Fibroblast of skin of right biceps (primary cell): ENCODE results near the gene COL4A4.
"Not testable (repeated sequence)": the region's sequence is repeated elsewhere in the genome, so short reads cannot be mapped to it uniquely, and the experiment has no call there.

Source experiments
- DNase-seq: peaks from one replicate; pipeline ENCODE4 v3.0.0-alpha.2; 2013

Gene COL4A4

DNA sequence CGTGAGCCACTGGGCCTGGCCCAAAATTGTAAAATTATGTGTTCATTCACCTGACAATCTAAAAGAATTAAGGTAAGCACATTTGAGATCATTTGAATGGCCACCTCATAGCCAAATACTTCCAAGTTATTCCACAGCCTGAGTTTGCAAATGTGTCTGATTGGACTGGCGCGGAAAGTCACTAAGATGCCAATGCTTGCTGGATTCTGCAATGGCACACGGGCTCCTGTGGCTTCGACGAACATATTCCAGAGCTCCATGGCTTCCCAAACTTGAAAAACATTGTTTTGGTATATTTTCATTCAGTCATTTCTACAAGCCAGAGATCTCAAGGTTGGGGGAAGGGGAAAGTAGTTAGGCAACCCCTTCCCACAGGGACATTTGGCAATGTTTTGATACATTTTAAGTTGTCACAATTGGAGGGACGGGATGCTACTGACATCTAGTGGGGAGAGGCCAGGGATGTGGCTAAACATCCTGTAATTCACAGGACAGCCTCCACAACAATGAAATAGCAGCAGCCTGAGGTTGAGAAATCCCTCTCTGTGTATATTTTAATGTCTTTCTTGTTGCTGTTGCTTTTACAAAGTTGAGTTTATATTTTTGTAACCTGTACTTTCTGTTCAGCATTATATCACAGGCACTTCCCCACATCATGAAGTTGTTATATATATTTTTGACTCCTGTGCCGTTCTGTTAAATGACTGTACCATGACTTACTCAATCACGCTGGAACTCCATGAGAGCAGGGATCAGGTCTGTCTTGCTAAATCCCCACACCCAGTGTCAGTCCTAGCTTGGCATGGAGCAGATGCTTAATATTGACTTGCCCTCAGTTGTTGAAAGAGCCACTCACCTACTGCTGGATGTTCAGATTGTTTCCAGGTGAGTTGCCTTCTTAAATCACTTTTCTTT, 56.9 kb downstream of the COL4A4 start:
- peak; percentile 64 for DNase-seq

DNA sequence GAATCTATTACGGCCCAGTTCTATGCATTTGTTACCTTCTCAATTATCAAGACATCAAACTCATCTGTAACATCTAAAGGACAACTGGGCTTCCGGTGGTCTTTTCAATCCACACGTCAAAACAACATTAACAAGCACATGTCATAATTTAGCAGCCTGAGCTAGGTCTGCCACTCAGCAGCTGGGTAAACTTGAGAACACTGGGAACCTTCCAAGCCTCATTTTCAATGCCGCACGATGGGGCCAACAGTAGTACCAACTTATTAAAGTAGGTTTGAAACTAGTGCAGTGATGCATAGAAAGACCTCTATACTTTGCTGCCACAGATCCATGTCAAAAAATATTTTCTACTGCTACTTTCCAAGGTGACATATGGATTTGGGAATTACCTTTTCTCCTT, 60.4 kb downstream of the COL4A4 start:
- no peak for DNase-seq

DNA sequence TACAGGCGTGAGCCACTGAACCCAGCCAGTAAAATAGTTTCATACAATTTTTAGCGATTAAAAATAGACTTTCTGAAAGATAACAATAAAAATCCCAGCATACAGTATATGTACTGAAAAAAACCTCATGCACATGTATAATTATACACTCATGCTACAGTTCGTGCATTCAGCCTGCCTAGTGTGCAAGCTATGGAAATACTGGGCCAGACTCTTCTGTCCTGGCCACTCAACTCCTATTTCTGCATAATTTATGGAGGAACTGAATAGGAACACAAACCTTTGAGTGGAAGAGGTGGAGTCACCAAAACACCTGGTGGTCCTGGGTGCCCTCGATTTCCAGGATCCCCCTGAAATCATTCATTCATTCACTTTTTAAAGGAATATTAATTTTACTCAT, 64.7 kb downstream of the COL4A4 start:
- no peak for DNase-seq

DNA sequence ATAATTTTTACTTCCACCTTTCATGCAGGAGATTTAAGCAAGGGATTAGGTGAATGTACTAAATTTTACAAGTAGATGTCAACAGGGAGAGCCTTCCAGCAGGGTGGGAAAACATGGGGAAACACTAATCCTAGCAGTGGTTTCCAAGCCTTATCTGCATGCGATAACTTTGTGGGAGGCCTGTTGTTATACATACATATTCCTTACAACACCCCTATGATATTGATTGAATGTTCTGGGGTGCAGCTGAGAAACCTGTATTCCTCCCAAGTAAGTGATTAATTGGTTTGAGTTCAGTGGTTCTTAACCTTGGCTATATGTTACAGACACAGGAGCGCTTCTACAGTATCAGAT, 65.9 kb downstream of the COL4A4 start:
- no peak for DNase-seq

DNA sequence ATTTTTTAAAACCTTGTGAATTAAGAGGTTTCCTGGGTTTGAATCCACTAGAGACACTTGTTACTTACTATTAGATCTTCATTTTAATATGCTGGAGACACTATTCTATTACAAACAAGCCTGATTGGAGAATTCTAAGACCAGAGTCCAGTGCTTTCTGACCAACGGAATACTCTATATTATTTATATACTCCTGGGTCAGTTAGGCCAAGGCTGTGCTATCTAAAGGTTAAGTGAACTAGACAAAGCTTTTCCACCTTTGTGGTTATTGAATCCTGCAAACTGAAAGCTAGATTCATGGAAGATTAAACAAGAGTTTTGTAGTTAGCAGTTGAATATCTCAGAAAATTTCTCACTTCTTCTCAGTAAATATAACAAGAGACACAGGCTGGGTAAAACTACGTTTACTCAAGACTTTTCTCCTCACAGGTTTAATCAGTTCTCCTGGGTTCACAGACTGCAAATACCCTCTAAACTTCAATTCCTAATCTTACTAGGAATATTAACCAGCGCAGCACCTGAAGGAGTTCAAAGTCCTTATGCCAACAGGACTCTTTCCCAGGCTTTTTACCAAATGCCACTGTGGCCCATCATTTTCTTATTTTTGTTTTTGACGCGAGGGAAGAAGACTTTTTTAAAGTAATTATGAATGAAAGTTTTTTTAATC, 66.4 kb downstream of the COL4A4 start:
- no peak for DNase-seq

DNA sequence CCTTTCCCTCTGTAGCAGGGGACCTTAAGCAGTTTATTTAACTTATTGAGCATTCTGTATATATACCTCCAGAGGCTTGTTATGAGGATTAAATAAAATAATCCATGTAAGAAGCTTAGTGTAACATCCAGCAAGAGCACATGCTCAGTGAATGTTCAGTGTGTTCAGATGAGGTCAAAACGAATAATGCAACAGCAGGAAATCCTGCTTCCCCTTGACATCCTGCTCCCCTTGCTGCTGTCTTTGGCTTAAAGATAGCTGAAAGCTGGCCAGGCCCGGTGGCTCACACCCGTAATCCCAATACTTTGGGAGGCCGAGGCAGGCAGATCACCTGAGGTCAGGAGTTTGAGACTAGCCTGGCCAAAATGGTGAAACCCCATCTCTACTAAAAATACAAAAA, 68.7 kb downstream of the COL4A4 start:
- no peak for DNase-seq

DNA sequence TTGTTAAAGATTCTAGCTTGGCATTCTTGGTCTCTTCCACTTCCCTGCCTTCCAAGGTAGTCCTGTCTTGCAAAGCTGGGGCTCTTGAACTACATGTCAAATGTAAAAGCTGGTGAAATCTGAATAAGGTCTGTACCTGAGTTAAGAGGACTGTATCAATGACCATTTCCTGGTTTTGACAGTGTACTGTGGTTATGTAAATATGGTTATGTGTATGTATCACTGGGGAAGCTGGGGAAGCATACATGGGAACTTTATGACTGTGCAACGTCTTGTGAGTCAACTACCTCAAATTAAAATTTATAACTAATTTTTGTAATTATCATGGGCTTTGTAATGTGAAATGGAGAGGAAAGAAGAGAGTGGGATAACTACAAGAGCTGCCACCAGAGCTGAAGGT, 81.7 kb downstream of the COL4A4 start:
- DNase-seq = no peak

DNA sequence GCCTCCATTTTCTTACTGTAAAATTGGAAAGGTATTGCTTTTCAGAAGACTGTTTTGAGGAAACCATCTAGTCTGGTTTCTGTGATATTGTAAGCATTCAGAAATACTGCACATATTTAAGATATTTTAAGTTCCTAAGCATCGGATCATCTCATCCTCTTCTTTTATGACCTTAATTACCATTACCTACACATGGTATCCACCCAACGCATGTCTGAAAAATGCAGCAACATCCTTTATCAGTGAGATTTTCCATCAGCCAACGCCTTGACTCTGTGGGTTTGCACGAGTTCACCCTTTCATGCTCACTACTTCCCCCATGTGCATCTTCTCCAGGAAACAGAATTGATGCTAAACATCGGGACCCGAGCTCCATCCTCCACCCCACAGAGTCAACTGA, 84.3 kb downstream of the COL4A4 start:
- peak; percentile 40 for DNase-seq

DNA sequence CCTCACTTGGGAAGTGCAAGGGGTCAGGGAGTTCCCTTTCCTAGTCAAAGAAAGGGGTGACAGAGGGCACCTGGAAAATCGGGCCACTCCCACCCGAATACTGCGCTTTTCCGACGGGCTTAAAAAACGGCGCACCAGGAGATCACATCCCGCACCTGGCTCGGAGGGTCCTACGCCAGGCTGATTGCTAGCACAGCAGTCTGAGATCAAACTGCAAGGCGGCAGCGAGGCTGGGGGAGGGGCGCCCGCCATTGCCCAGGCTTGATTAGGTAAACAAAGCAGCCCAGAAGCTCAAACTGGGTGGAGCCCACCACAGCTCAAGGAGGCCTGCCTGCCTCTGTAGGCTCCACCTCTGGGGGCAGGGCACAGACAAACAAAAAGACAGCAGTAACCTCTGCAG, 98.9 kb downstream of the COL4A4 start:
- DNase-seq = not testable (repeated sequence)

DNA sequence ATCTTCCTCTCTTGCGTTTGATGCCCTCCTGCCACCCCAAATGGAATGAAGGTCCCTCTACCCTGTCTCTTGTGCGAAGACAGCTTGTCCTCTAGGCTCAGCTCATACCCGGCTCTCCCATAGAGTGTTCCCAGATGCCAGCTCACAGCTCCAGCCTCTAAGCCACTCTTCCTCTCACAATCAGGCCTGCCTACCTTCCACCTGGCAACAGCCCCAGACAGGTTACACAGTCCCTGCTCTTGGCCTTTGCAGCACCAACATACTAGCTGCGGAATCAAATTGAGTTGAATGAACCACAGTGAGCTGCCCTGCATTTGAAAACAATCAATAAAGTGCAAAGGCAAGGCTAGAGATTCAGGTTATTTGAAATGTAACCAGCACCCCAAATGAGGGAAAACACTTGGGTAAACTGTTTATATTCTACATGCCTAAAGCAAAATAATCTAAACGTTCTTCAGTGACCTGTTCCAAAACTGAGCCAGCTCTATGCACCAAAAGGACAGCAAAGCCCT, 105.1 kb downstream of the COL4A4 start:
- DNase-seq = no peak

DNA sequence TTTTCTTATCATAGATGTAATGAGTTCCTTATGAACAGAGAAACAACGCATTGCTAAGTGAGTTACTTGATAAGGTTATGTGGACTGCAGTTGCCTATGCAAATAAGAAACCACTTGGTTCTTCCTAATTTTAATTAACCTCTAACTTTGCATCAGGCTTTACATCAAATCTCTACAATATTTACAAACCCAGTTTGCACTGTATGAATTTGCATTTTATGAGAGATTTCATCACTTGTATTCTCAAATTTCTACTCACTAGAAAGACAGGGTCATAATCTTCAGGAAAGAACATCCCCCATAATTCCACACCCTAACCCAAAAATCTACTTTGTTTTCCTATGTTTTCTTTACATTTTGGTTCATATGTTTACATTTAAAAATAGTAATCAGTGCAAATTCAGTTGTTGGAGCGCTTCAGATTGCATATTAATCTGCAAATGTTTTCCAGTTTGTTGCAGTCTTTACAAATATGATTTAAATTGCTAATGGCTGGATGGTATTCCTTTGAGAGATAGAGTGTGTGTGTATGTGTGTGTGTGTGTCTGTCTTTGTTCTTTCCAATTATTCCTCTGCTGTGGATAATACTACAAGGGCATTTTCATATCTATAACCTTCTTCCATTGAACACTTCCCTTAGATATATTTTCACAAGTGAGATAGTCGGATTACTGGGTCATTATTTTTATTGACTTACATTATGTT, 106.1 kb downstream of the COL4A4 start:
- DNase-seq = no peak

DNA sequence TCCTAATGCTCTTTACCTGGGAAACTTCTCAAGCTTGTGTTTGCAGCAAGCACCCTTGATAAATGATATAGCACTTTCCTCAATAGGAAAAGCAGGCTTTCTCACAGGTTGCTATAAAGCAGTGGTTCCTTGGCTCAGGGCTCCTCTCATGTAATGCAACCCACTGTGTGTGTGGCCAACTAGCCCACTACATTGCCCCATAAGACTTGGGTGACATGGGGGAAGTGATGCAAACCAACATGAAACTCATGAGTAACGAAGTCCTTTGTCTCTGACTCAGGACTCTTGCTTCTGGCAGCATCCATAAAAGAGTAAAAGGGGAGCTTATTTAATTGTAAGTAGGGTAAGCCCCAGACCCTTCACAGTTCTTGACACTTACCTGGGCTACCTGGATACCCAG, 106.9 kb downstream of the COL4A4 start:
- no peak for DNase-seq

DNA sequence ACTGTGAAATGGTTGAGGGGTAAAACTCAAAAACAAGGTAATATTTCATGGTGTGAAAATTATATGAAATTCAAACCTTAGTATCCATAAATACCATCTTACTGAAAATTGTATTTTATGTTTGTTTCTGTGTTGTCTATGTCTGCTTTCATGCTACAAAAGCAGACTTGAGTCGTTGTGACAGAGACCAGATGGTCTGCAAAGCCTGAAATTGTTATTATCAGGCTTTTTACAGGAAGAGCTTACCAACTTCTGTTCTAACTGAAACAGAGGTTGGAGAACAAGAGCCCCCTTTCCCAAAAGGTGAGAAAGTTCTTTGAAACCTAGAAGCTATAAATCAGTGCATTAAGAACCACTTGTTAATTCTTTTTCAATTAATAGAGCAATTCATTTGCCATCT, 110.0 kb downstream of the COL4A4 start:
- no peak for DNase-seq

DNA sequence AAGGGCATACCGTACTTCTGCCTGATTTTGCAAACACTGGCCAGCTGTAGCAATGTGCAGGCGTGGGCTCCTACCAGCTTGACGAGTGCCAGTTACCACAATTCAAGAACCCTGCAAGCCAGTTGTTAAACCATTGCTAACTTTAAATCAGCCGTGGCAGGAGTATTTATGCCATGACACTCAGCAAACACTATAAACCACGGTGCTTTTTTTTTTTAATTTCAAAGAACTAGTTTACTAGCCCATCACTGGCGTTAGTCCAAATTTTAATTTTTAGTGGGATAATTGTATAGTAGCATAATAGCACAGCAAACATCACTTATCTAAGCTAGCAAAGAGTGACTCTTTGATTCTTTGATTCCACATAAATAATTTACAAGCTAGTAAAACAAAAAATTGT, 111.1 kb downstream of the COL4A4 start:
- no peak for DNase-seq

DNA sequence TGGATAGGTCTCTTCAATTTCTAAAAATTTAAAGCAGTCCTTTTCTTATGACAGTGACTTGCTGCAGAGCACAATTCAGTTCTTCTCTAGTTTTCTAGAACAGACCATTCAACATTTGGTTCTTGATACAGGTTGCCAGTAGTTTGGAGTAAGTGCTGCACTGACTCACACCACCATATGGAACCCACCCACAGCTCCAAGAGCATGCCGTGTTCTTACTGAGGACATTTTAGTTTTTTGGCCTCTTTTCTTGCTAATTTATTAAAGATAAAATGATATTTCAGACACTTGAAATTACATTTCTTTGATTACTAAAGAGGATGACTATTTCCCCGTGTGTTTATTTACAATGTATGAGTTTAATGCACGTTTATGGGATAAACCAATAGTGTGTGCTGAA, 120.0 kb downstream of the COL4A4 start:
- DNase-seq = no peak

DNA sequence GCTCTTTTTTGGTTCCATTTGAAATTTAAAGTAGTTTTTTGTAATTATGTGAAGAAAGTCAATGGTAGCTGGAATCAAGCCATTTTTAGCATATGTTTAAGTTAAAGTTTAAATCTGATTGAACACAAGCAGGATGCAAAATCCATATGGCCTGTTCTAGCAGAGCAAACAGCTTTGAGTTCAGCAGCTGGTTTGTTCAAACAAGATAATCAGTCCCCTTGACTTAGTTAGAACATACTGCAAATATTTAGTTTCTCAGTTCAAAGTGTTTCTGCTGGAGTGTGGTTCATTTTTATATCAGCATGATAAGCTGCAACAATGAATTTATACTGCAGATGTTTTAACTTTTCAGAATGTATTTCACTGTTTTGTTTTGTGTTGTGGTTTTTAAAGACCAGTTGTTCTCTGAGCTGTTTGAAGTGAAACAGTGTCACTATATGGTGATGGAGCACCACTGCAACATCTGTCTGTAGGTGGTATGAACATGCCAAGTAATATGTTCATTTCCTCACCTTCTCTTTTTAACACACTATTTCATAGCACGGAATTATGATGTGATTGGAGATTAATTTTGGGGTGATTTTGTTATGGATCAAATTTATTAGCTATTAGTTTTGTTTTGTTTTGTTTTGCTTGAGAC, 125.3 kb downstream of the COL4A4 start:
- DNase-seq = no peak

DNA sequence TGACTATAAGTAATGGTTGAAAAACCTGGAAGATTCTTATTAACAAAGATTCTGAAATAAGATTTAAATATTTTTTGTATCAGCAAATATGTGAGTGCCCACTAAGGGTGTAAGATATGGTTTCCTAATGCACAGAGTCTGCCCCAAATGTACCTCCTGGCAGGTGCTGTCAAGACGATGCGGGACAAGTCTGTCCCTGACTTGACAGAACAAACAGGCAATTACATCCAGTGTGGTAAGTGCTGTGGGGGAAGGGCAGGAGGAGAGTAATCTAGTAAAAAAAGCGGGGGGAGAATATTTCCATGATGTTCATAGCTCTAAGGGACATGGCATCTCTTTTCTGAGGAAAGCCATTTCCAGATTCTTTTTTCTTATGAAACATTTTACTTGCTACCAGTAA, 127.5 kb downstream of the COL4A4 start:
- no peak for DNase-seq

DNA sequence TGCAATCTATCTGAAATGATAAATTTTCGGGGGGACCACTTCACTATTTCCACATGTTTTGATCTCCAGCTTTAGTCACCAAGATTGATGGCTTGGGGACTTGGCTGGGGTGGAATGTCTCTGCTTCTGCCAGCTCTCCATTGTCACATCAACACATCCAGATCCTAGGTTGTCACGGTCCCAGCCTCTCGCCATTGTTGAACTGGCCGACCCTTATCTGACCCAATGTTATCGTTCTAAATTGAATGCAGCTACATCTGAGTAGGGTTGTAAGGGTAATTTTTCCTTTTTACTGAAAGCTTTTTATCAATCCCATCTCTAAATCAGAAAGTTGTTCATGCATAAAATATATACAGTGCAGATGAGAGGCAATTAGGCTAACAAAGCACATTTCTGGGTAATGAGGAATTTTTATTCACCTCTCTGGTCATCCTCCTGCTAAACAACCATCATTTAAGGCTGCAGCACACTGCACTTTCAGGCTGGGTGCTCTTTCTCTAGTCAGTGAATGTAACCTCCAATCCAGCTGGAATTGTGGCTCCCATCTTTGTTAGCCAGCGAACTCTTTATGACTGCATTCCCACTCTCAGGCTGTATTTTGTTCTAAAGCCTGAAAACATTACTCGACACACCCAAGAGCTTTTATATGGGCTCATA, 128.2 kb downstream of the COL4A4 start:
- no peak for DNase-seq

DNA sequence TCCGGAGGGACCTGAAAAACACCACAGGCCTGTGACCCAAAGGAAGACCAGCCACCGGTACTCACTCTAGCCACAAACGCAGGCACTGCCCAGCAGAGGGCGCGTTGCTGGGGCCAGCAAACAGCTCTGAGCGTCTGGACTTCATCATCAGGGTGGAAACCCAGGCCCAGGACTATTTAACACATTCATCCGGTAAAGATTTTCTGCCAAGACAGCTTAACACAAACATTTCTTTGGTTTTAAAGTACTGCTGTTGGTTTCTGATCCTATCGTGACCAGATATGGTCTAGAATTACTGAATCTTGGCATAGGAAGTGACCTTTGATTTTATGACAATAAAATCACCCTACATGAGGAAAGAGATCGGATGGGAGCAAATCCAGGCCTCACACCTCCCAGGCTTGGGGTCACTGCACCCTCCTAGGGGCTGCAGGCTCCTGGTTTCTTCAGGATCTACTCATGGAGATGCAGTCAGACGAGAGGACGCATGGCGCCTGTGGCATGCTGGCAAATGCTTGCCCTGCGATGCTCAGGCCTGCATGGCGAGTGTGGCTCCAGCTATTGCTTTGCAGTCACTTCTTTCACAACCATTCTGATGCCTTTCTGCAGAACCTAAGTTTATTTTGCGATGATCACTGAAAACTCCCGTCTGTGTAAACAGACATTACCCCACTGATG, 130.4 kb downstream of the COL4A4 start:
- DNase-seq = peak; percentile 27

DNA sequence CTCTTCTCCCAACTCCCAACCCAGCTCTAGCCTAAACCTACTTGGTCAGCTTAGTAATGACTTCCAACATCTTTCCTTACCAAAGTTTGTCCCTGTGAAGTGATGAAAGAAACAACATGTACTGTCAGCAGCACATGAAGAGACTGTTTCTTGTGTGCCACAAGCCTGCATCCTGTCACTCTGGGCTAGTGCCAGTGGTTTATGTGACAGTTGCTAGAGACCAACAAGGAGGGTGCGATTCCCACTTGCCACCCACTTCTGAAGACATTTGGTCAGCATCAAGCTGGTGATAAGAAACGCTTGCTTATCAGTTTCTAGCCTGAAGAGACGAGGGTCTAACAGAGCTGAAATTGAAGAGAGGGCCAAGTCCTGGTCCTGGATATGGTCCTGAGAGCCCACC, 132.6 kb downstream of the COL4A4 start:
- no peak for DNase-seq

DNA sequence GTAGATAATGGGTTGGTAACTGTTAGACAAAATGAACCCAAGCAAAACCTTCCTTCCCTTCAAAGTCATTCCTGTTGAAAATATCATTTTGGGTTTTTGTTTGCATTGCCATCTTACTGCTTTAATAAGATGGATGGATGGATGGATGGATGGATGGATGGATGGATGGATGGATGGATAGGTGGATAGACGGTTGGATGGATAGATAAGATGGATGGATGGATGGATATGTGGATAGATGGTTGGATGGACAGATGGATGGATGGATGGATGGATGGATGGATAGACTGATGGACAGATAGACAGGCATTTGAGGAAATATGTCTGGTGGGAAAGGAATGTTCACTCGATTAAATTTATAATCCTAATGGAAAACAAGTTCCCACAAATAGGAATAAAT, 133.2 kb downstream of the COL4A4 start:
- DNase-seq = no peak
